ENCODE measurements around the gene TRMT2A.
A peak's percentile ranks its signal among the peaks of the same experiment; 100 is the strongest.

The TRMT2A gene

GRCh38 chr22:20111045-20111688 lies 5.9 kb downstream of the TRMT2A start:
- Histone ChIP-seq H3K36me3 (ENCODE audit: control insufficient read depth in 2 of 2, insufficient read depth in 1 of 2, low read length in 2 of 2) (peaks cover 4 to 99% of the 10 kb centered on the region in 2 experiments; a peak in 2 of 3 replicates), H3K27ac (ENCODE audit: extremely low read depth, low read depth, low read length) (peak overlapping the region; percentile 18; the same call in 1 of the 2 replicates), H3K4me1 (ENCODE audit: control insufficient read depth, insufficient read depth, low read length) (no peaks in the 10 kb centered on the region), H3K4me3 (ENCODE audit: low read depth, low read length) (no peak overlapping the region), H3K9me3 (ENCODE audit: control insufficient read depth, insufficient read depth, low read depth, low read length) (no peaks in the 10 kb centered on the region)
- CTCF ChIA-PET: interaction anchor here (0.6 to 1.4 kb wide), 13 partner anchors 9 to 159 kb away, joined by 3 to 7 read pairs (median 3); no protein-coding TSS in a partner anchor
- POLR2A ChIA-PET: interaction anchor here (0.7 to 1.5 kb wide), 7 partner anchors 15 to 146 kb away, joined by 3 to 5 read pairs (median 3); partner anchors contain the start of gene DGCR8
- TF ChIP-seq WT1 (tag by site-specific recombination; IDR thresholded peaks at IDR 0.05): peak; percentile 21; the same call in 1 of the 2 replicates
- TF ChIP-seq ZNF24 (tag by site-specific recombination; IDR thresholded peaks at IDR 0.05): no peak
- TF ChIP-seq ZFP41 (tag by site-specific recombination; IDR thresholded peaks at IDR 0.05; ENCODE audit: borderline replicate concordance): no peak
- no peak for TF ChIP-seq ZNF585B (tag by site-specific recombination; IDR thresholded peaks at IDR 0.05)
- no peak for TF ChIP-seq KLF1 (tag by site-specific recombination; IDR thresholded peaks at IDR 0.05)
- 0 out of 2 replicates have a peak, but pooled peaks have one; percentile 83 for TF ChIP-seq ZNF837 (tag by site-specific recombination; IDR thresholded peaks at IDR 0.05)
- TF ChIP-seq ZBTB21 (tag by site-specific recombination; IDR thresholded peaks at IDR 0.05): no peak
- TF ChIP-seq HIC1 (tag by site-specific recombination; IDR thresholded peaks at IDR 0.05): peak; percentile 58
- TF ChIP-seq FEZF1 (tag by site-specific recombination; IDR thresholded peaks at IDR 0.05): no peak
- no peak for TF ChIP-seq GFI1B (tag by site-specific recombination; IDR thresholded peaks at IDR 0.05)
- no peak for TF ChIP-seq YY1 (tag by site-specific recombination; IDR thresholded peaks at IDR 0.05)
- no peak for TF ChIP-seq SP3 (tag by site-specific recombination; IDR thresholded peaks at IDR 0.05)
- TF ChIP-seq ZNF449 (tag by site-specific recombination; IDR thresholded peaks at IDR 0.05): no peak
- TF ChIP-seq ZNF785 (tag by site-specific recombination; IDR thresholded peaks at IDR 0.05): no peak
- TF ChIP-seq ZBTB1 (tag by site-specific recombination; IDR thresholded peaks at IDR 0.05): no peak
- no peak for TF ChIP-seq TRIM28 (IDR thresholded peaks at IDR 0.05; ENCODE audit: borderline replicate concordance, low read length)
- no peak for TF ChIP-seq ZNF148 (tag by site-specific recombination; IDR thresholded peaks at IDR 0.05; ENCODE audit: borderline replicate concordance)
- no peak for TF ChIP-seq ZNF354C (tag by site-specific recombination; IDR thresholded peaks at IDR 0.05; ENCODE audit: borderline replicate concordance, low read depth)
- TF ChIP-seq ZNF645 (tag by site-specific recombination; IDR thresholded peaks at IDR 0.05): no peak
- TF ChIP-seq GLIS2 (tag by site-specific recombination; IDR thresholded peaks at IDR 0.05): peak; percentile 77
- TF ChIP-seq ZNF394 (tag by site-specific recombination; IDR thresholded peaks at IDR 0.05; ENCODE audit: borderline replicate concordance): no peak
- no peak for TF ChIP-seq ZNF433 (tag by site-specific recombination; IDR thresholded peaks at IDR 0.05; ENCODE audit: low read depth)
- TF ChIP-seq ZNF529 (tag by site-specific recombination; IDR thresholded peaks at IDR 0.05; ENCODE audit: insufficient replicate concordance): no peak
- TF ChIP-seq RBAK (tag by site-specific recombination; IDR thresholded peaks at IDR 0.05): no peak
- TF ChIP-seq ZNF473 (tag by site-specific recombination; IDR thresholded peaks at IDR 0.05): no peak
- TF ChIP-seq KLF7 (tag by site-specific recombination; IDR thresholded peaks at IDR 0.05; ENCODE audit: borderline replicate concordance): no peak
- no peak for TF ChIP-seq ZBTB6 (tag by site-specific recombination; IDR thresholded peaks at IDR 0.05)
- no peak for TF ChIP-seq ZNF514 (tag by site-specific recombination; IDR thresholded peaks at IDR 0.05)
- TF ChIP-seq ZNF555 (tag by site-specific recombination; conservative IDR thresholded peaks at IDR 0.05): no peak
- TF ChIP-seq GLIS1 (tag by site-specific recombination; IDR thresholded peaks at IDR 0.05): no peak
- TF ChIP-seq ZNF549 (tag by site-specific recombination; IDR thresholded peaks at IDR 0.05): no peak

All from HEK293 (cell line).